Peyer's patch (tissue), 4 donors: ENCODE results near the gene TNP2. TPM values are rescaled to one million over a fixed set of nuclear protein-coding genes. Genes with fewer than 3 reads are reported as not detected.

Experiments used
- DNase-seq, 3 donors: peaks; one replicate each; pipeline ENCODE4 v3.0.0-alpha.2; 2017 to 2019
- H3K27ac ChIP-seq, 4 donors: fragments of 200-600 bp; sonication (generic); one replicate each; pipeline ENCODE4 v1.5.1; 2016 to 2019
- H3K27me3 ChIP-seq, 2 donors: fragments of 200-600 bp; sonication (generic); one replicate each; pipeline ENCODE4 v1.5.1; 2019
- H3K36me3 ChIP-seq, 3 donors: fragments of 200-600 bp; sonication (generic); one replicate each; pipeline ENCODE4 v1.5.1; 2016 to 2019
- H3K4me1 ChIP-seq, 4 donors: fragments of 200-600 bp; sonication (generic); one replicate each; pipeline ENCODE4 v1.5.1; 2016 to 2019
- H3K4me3 ChIP-seq, 4 donors: fragments of 200-600 bp; sonication (generic); 1 replicate in 3 of 4; 2 replicates in 1 of 4; pipeline ENCODE4 v1.5.1; 2016 to 2019; ENCODE audit warnings: mild to moderate bottlenecking in 1 of 4
- H3K9me3 ChIP-seq, 4 donors: fragments of 200-600 bp; sonication (generic); one replicate each; pipeline ENCODE4 v1.5.1; 2016 to 2019; ENCODE audit warnings: mild to moderate bottlenecking in 1 of 4
- CTCF ChIP-seq, 6 experiments: fragments of 450-650 bp in 4 of 6; fragments of 200-600 bp in 2 of 6; sonication (generic) in 1 of 6; IDR thresholded peaks; one replicate each; pipeline ENCODE4 v1.5.1; 2017 to 2019; ENCODE audit warnings: antibody characterized with exemption in 6 of 6, mild to moderate bottlenecking in 3 of 6, moderate library complexity in 1 of 6
- POLR2A ChIP-seq, 2 donors: fragments of 450-650 bp; IDR thresholded peaks; one replicate each; pipeline ENCODE4 v1.5.1; 2017; ENCODE audit warnings: antibody characterized with exemption in 2 of 2, mild to moderate bottlenecking in 2 of 2, moderate library complexity in 2 of 2
- total RNA-seq, 4 donors: library from RNA; depleted of rRNA; stranded (reverse); fragments of >200 nt; gene quantifications; one replicate each; pipeline ENCODE4 v1.1.0, GENCODE V29; 2016

Gene TNP2
- total RNA-seq, result not detected

- peaks cover 0 to 5% (median under 1%) of the 10 kb centered on the region in 4 donors for H3K4me1 ChIP-seq
- no peaks in the 10 kb centered on the region for H3K9me3 ChIP-seq
- H3K4me3 ChIP-seq, result no peak within 1 kb of the TSS
- TF ChIP-seq POLR2A (IDR thresholded peaks at IDR 0.05), result no peak
- no peak for TF ChIP-seq CTCF (IDR thresholded peaks at IDR 0.05)
- H3K36me3 ChIP-seq, result no peaks in the 10 kb centered on the region
- no peak for DNase-seq
- no peak within 1 kb of the TSS for H3K27ac ChIP-seq
- no peaks in the 10 kb centered on the region for H3K27me3 ChIP-seq
Measured at GRCh38 chr16:11268921-11269375, at the start of gene TNP2. Gene TNP2 (minus strand): TSS chr16:11269325. CDS start chr16:11269262, 63 bp downstream.

- Histone ChIP-seq H3K4me1 (no peaks in the 10 kb centered on the region), H3K9me3 (no peaks in the 10 kb centered on the region), H3K27me3 (no peaks in the 10 kb centered on the region), H3K27ac (no peak overlapping the region), H3K4me3 (no peak overlapping the region), H3K36me3 (no peaks in the 10 kb centered on the region)
- TF ChIP-seq POLR2A (IDR thresholded peaks at IDR 0.05) (no peak), CTCF (IDR thresholded peaks at IDR 0.05) (no peak)
- DNase-seq, result no peak
Measured at GRCh38 chr16:11318817-11319216, 49.7 kb upstream of the TNP2 start.

GRCh38 chr16:11316331-11317015 lies 47.3 kb upstream of the TNP2 start:
- H3K4me3 ChIP-seq, result no peak overlapping the region
- no peaks in the 10 kb centered on the region for H3K9me3 ChIP-seq
- H3K27me3 ChIP-seq, result no peaks in the 10 kb centered on the region
- H3K4me1 ChIP-seq, result peaks cover 4 to 14% (median 13%) of the 10 kb centered on the region in 4 donors
- TF ChIP-seq CTCF (IDR thresholded peaks at IDR 0.05) (no peak), POLR2A (IDR thresholded peaks at IDR 0.05) (no peak)
- H3K36me3 ChIP-seq, result no peaks in the 10 kb centered on the region
- DNase-seq, result no peak
- H3K27ac ChIP-seq, result no peak overlapping the region

- no peaks in the 10 kb centered on the region for H3K9me3 ChIP-seq
- H3K27me3 ChIP-seq, result no peaks in the 10 kb centered on the region
- DNase-seq, result no peak
- H3K4me3 ChIP-seq, result no peak overlapping the region
- H3K27ac ChIP-seq, result no peak overlapping the region
- peaks cover 4 to 15% (median 14%) of the 10 kb centered on the region in 4 donors for H3K4me1 ChIP-seq
- H3K36me3 ChIP-seq, result no peaks in the 10 kb centered on the region
- TF ChIP-seq POLR2A (IDR thresholded peaks at IDR 0.05), result no peak
- no peak for TF ChIP-seq CTCF (IDR thresholded peaks at IDR 0.05)
Measured at GRCh38 chr16:11315510-11315909, 46.4 kb upstream of the TNP2 start.

- Histone ChIP-seq H3K4me3 (no peak overlapping the region), H3K27ac (no peak overlapping the region), H3K4me1 (peaks cover 4 to 21% (median 14%) of the 10 kb centered on the region in 4 donors), H3K36me3 (no peaks in the 10 kb centered on the region), H3K27me3 (no peaks in the 10 kb centered on the region), H3K9me3 (no peaks in the 10 kb centered on the region)
- TF ChIP-seq CTCF (IDR thresholded peaks at IDR 0.05), result no peak
- TF ChIP-seq POLR2A (IDR thresholded peaks at IDR 0.05), result no peak
- DNase-seq, result no peak
Measured at GRCh38 chr16:11314309-11314894, 45.3 kb upstream of the TNP2 start.
